ENCODE measurements around the gene NELFA. TPM values are rescaled to one million over a fixed set of nuclear protein-coding genes. Genes with fewer than 3 reads are reported as not detected.

NELFA gene
- total and polyA plus RNA-seq, 10 of the 15 experiments (the other 5 are each of a cell fraction or from before 2014, with no cell fraction given), result 0.39 to 38.6 (median 16.7) TPM

DNA sequence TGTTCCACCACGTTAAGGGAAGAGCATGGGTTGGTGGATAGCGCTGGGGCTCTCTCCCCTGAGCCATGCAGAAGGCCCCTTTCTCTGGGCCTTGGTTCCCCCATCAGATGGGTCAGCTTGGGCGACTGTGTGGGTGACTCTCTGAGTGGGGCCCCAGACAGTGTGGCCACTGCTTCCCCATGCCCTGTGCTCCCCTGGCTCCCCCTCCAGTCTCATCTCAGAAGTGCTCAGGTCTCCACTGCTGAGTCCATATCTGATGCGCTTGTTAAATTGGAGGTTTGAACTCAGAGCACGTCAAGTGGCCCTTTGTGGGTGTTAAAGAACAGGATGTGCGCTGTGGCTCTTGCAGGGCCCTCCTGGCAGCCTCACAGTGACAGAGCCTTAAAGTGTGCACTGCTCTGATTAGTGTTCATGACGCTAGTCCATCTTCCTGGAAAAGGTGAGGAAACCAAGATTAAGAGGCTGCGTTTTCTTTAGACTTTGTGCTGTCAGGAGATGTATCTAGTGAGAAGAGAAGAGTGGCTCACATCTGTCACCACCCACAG, 59.8 kb downstream of the NELFA start:
- 98% methylated on average over 8 of the region's 8 CpGs for WGBS (ENCODE audit: insufficient coverage, insufficient replicate concordance, low lambda C conversion rate, missing lambda C conversion rate)
- Histone ChIP-seq H3K79me2 (ENCODE audit: control insufficient read depth, insufficient read depth, low read length) (no peaks in the 10 kb centered on the region), H3K4me2 (ENCODE audit: control insufficient read depth, insufficient read depth) (no peak overlapping the region), H3K27ac (ENCODE audit: control insufficient read depth, insufficient read depth) (no peak overlapping the region), H3K9me3 (replicated peaks; ENCODE audit: control insufficient read depth, insufficient read depth, low read length) (no peaks in the 10 kb centered on the region), H3K9ac (ENCODE audit: control insufficient read depth, insufficient read depth, low read length) (no peak overlapping the region), H3K4me3 (no peak overlapping the region), H3K27me3 (replicated peaks in 1 of 2; ENCODE audit: control insufficient read depth in 2 of 2, insufficient read depth in 2 of 2, low read length in 1 of 2) (no peaks in the 10 kb centered on the region), H4K20me1 (ENCODE audit: control insufficient read depth, insufficient read depth) (no peaks in the 10 kb centered on the region), H3K36me3 (ENCODE audit: control insufficient read depth in 2 of 2, insufficient read depth in 2 of 2, low read length in 1 of 2) (peaks cover 24 to 31% of the 10 kb centered on the region in 2 experiments), H2AFZ (ENCODE audit: control insufficient read depth, low read depth, low read length) (no peak overlapping the region), H3K4me1 (ENCODE audit: control insufficient read depth, insufficient read depth, low read length) (no peaks in the 10 kb centered on the region)
- BruUV-seq (replicated peaks), result no TSS peak
- ChIA-PET SMC1A (ENCODE audit: uncharacterized antibody, unreplicated experiment) (interaction anchor here (0.9 kb wide), 1 partner anchor 18 kb away, joined by 4 read pairs; no protein-coding TSS in a partner anchor), RAD21 (ENCODE audit: unreplicated experiment) (no interaction called here), CTCF (no interaction called here), POLR2A (no interaction called here)
- intact Hi-C loops (cut with micrococcal nuclease; ENCODE audit: unreplicated experiment) (no loop called here), in situ Hi-C loops (cut with MboI) (no loop called here)
- DNase-seq (ENCODE audit: low read depth, low spot score) (no peak), ATAC-seq (no peak), FAIRE-seq (no peak)
- TF ChIP-seq, protein P1, sequence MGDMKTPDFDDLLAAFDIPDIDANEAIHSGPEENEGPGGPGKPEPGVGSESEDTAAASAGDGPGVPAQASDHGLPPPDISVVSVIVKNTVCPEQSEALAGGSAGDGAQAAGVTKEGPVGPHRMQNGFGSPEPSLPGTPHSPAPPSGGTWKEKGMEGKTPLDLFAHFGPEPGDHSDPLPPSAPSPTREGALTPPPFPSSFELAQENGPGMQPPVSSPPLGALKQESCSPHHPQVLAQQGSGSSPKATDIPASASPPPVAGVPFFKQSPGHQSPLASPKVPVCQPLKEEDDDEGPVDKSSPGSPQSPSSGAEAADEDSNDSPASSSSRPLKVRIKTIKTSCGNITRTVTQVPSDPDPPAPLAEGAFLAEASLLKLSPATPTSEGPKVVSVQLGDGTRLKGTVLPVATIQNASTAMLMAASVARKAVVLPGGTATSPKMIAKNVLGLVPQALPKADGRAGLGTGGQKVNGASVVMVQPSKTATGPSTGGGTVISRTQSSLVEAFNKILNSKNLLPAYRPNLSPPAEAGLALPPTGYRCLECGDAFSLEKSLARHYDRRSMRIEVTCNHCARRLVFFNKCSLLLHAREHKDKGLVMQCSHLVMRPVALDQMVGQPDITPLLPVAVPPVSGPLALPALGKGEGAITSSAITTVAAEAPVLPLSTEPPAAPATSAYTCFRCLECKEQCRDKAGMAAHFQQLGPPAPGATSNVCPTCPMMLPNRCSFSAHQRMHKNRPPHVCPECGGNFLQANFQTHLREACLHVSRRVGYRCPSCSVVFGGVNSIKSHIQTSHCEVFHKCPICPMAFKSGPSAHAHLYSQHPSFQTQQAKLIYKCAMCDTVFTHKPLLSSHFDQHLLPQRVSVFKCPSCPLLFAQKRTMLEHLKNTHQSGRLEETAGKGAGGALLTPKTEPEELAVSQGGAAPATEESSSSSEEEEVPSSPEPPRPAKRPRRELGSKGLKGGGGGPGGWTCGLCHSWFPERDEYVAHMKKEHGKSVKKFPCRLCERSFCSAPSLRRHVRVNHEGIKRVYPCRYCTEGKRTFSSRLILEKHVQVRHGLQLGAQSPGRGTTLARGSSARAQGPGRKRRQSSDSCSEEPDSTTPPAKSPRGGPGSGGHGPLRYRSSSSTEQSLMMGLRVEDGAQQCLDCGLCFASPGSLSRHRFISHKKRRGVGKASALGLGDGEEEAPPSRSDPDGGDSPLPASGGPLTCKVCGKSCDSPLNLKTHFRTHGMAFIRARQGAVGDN (IDR thresholded peaks at IDR 0.05), result no peak
- TF ChIP-seq SMAD5 (IDR thresholded peaks at IDR 0.05; ENCODE audit: low read depth) (no peak), EZH2 (IDR thresholded peaks at IDR 0.05; ENCODE audit: borderline replicate concordance, control insufficient read depth, low read depth, low read length) (no peak), ASH2L (IDR thresholded peaks at IDR 0.05; ENCODE audit: borderline replicate concordance, low read depth) (no peak), KLF5 (IDR thresholded peaks at IDR 0.05; ENCODE audit: partially characterized antibody) (no peak)
- TF ChIP-seq, protein P2, sequence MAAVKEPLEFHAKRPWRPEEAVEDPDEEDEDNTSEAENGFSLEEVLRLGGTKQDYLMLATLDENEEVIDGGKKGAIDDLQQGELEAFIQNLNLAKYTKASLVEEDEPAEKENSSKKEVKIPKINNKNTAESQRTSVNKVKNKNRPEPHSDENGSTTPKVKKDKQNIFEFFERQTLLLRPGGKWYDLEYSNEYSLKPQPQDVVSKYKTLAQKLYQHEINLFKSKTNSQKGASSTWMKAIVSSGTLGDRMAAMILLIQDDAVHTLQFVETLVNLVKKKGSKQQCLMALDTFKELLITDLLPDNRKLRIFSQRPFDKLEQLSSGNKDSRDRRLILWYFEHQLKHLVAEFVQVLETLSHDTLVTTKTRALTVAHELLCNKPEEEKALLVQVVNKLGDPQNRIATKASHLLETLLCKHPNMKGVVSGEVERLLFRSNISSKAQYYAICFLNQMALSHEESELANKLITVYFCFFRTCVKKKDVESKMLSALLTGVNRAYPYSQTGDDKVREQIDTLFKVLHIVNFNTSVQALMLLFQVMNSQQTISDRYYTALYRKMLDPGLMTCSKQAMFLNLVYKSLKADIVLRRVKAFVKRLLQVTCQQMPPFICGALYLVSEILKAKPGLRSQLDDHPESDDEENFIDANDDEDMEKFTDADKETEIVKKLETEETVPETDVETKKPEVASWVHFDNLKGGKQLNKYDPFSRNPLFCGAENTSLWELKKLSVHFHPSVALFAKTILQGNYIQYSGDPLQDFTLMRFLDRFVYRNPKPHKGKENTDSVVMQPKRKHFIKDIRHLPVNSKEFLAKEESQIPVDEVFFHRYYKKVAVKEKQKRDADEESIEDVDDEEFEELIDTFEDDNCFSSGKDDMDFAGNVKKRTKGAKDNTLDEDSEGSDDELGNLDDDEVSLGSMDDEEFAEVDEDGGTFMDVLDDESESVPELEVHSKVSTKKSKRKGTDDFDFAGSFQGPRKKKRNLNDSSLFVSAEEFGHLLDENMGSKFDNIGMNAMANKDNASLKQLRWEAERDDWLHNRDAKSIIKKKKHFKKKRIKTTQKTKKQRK (IDR thresholded peaks at IDR 0.05; ENCODE audit: low read depth, low read length), result no peak
- TF ChIP-seq, protein P3, sequence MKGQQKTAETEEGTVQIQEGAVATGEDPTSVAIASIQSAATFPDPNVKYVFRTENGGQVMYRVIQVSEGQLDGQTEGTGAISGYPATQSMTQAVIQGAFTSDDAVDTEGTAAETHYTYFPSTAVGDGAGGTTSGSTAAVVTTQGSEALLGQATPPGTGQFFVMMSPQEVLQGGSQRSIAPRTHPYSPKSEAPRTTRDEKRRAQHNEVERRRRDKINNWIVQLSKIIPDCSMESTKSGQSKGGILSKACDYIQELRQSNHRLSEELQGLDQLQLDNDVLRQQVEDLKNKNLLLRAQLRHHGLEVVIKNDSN (IDR thresholded peaks at IDR 0.05; ENCODE audit: borderline replicate concordance, extremely low read length, insufficient read depth, low read depth, low read length), result no peak
- TF ChIP-seq, protein P4, sequence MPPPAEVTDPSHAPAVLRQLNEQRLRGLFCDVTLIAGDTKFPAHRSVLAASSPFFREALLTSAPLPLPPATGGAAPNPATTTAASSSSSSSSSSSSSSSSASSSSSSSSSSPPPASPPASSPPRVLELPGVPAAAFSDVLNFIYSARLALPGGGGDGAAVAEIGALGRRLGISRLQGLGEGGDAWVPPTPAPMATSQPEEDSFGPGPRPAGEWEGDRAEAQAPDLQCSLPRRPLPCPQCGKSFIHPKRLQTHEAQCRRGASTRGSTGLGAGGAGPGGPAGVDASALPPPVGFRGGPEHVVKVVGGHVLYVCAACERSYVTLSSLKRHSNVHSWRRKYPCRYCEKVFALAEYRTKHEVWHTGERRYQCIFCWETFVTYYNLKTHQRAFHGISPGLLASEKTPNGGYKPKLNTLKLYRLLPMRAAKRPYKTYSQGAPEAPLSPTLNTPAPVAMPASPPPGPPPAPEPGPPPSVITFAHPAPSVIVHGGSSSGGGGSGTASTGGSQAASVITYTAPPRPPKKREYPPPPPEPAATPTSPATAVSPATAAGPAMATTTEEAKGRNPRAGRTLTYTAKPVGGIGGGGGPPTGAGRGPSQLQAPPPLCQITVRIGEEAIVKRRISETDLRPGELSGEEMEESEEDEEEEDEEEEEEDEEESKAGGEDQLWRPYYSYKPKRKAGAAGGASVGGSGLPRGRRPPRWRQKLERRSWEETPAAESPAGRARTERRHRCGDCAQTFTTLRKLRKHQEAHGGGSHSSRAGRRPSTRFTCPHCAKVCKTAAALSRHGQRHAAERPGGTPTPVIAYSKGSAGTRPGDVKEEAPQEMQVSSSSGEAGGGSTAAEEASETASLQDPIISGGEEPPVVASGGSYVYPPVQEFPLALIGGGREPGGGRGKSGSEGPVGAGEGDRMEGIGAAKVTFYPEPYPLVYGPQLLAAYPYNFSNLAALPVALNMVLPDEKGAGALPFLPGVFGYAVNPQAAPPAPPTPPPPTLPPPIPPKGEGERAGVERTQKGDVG (CRISPR knock-in tag; IDR thresholded peaks at IDR 0.05), result no peak

Data from GM12878 (cell line).